ENCODE measurements around the gene ZDHHC19.

Gene ZDHHC19

GRCh38 chr3:196219194-196219969 lies 8.2 kb upstream of the ZDHHC19 start:
- Histone ChIP-seq H3K27me3 (ENCODE audit: control insufficient read depth in 3 of 3, insufficient read depth in 3 of 3, low read depth in 1 of 3, low read length in 3 of 3) (peaks cover 0 to 8% (median 0%) of the 10 kb centered on the region in 3 experiments), H4K8ac (ENCODE audit: low read depth, low read length) (no peak overlapping the region), H3K27ac (replicated peaks; ENCODE audit: low read length) (no peak overlapping the region), H3K9ac (ENCODE audit: low read depth, low read length, poor library complexity) (no peak overlapping the region), H3K4me3 (ENCODE audit: low read length in 2 of 2) (peak overlapping the region in 1 of 2 donors; percentile 33), H2BK120ac (ENCODE audit: low read depth, low read length) (no peak overlapping the region), H3K14ac (ENCODE audit: low read length) (no peak overlapping the region), H4K91ac (ENCODE audit: low read depth, low read length, poor library complexity) (no peak overlapping the region), H3K4me1 (ENCODE audit: control insufficient read depth in 2 of 2, insufficient read depth in 1 of 2, low read depth in 1 of 2, low read length in 2 of 2) (peaks cover 11 to 25% of the 10 kb centered on the region in 2 donors), H3K18ac (ENCODE audit: low read length) (peak overlapping the region; percentile 63), H2AK5ac (ENCODE audit: low read depth, low read length) (no peak overlapping the region), H2BK15ac (ENCODE audit: low read length) (no peak overlapping the region), H3K79me1 (ENCODE audit: low read depth, low read length) (no peaks in the 10 kb centered on the region), H2BK12ac (ENCODE audit: low read length) (no peak overlapping the region), H2AFZ (ENCODE audit: low read length) (peak overlapping the region; percentile 97), H3K4ac (ENCODE audit: low read length) (no peak overlapping the region), H3K4me2 (ENCODE audit: insufficient read depth, low read length, poor library complexity, severe bottlenecking) (no peak overlapping the region), H2BK5ac (ENCODE audit: low read length) (no peak overlapping the region), H3K23ac (ENCODE audit: low read depth, low read length, poor library complexity) (no peak overlapping the region), H3K9me3 (replicated peaks in 1 of 2; ENCODE audit: control insufficient read depth in 2 of 2, insufficient read depth in 1 of 2, low read depth in 1 of 2, low read length in 2 of 2) (no peaks in the 10 kb centered on the region), H3K36me3 (replicated peaks in 1 of 2; ENCODE audit: control insufficient read depth in 2 of 2, insufficient read depth in 2 of 2, low read length in 2 of 2) (no peaks in the 10 kb centered on the region)
- DNase-seq (ENCODE audit: low spot score), result no peak
- no CpG with 5 or more reads among the region's 19 CpGs for WGBS, 2 donors (ENCODE audit: extremely low coverage in 2 of 2, insufficient read length in 2 of 2, insufficient replicate concordance in 1 of 2)

- no peak overlapping the region for H2BK5ac ChIP-seq (ENCODE audit: low read length)
- WGBS, 2 donors (ENCODE audit: extremely low coverage in 2 of 2, insufficient read length in 2 of 2, insufficient replicate concordance in 1 of 2), result no CpG with 5 or more reads among the region's 13 CpGs
- H3K4me3 ChIP-seq (ENCODE audit: low read length in 2 of 2), result no peak overlapping the region
Observed at GRCh38 chr3:196218155-196218712, 7.0 kb upstream of the ZDHHC19 start.

GRCh38 chr3:196217307-196218154 lies 6.3 kb upstream of the ZDHHC19 start:
- Histone ChIP-seq H2BK12ac (ENCODE audit: low read length) (no peak overlapping the region), H3K79me1 (ENCODE audit: low read depth, low read length) (no peaks in the 10 kb centered on the region), H3K18ac (ENCODE audit: low read length) (peak overlapping the region; percentile 25), H3K36me3 (replicated peaks in 1 of 2; ENCODE audit: control insufficient read depth in 2 of 2, insufficient read depth in 2 of 2, low read length in 2 of 2) (no peaks in the 10 kb centered on the region), H3K4ac (ENCODE audit: low read length) (no peak overlapping the region), H3K23ac (ENCODE audit: low read depth, low read length, poor library complexity) (no peak overlapping the region), H2BK120ac (ENCODE audit: low read depth, low read length) (peak overlapping the region; percentile 90), H3K9me3 (replicated peaks in 1 of 2; ENCODE audit: control insufficient read depth in 2 of 2, insufficient read depth in 1 of 2, low read depth in 1 of 2, low read length in 2 of 2) (no peaks in the 10 kb centered on the region), H2BK5ac (ENCODE audit: low read length) (no peak overlapping the region), H3K14ac (ENCODE audit: low read length) (no peak overlapping the region), H3K27me3 (ENCODE audit: control insufficient read depth in 3 of 3, insufficient read depth in 3 of 3, low read depth in 1 of 3, low read length in 3 of 3) (peaks cover 0 to 8% (median 0%) of the 10 kb centered on the region in 3 experiments), H3K4me1 (ENCODE audit: control insufficient read depth in 2 of 2, insufficient read depth in 1 of 2, low read depth in 1 of 2, low read length in 2 of 2) (peaks cover 11 to 25% of the 10 kb centered on the region in 2 donors), H3K9ac (ENCODE audit: low read depth, low read length, poor library complexity) (no peak overlapping the region), H2AK5ac (ENCODE audit: low read depth, low read length) (no peak overlapping the region), H3K27ac (replicated peaks; ENCODE audit: low read length) (no peak overlapping the region), H3K4me3 (ENCODE audit: low read length in 2 of 2) (no peak overlapping the region), H2BK15ac (ENCODE audit: low read length) (no peak overlapping the region), H2AFZ (ENCODE audit: low read length) (no peak overlapping the region), H4K8ac (ENCODE audit: low read depth, low read length) (no peak overlapping the region), H4K91ac (ENCODE audit: low read depth, low read length, poor library complexity) (no peak overlapping the region), H3K4me2 (ENCODE audit: insufficient read depth, low read length, poor library complexity, severe bottlenecking) (no peak overlapping the region)
- no peak for DNase-seq (ENCODE audit: low spot score)
- no CpG with 5 or more reads among the region's 12 CpGs for WGBS, 2 donors (ENCODE audit: extremely low coverage in 2 of 2, insufficient read length in 2 of 2, insufficient replicate concordance in 1 of 2)

More at GRCh38 chr3:196218155-196218712, 7.0 kb upstream of the ZDHHC19 start:
- H3K9ac ChIP-seq (ENCODE audit: low read depth, low read length, poor library complexity), result no peak overlapping the region
- no peaks in the 10 kb centered on the region for H3K9me3 ChIP-seq (replicated peaks in 1 of 2; ENCODE audit: control insufficient read depth in 2 of 2, insufficient read depth in 1 of 2, low read depth in 1 of 2, low read length in 2 of 2)
- H3K79me1 ChIP-seq (ENCODE audit: low read depth, low read length), result no peaks in the 10 kb centered on the region
- no peak for DNase-seq (ENCODE audit: low spot score)
- H4K91ac ChIP-seq (ENCODE audit: low read depth, low read length, poor library complexity), result no peak overlapping the region
- H2BK120ac ChIP-seq (ENCODE audit: low read depth, low read length), result peak overlapping the region; percentile 90
- peaks cover 11 to 25% of the 10 kb centered on the region in 2 donors for H3K4me1 ChIP-seq (ENCODE audit: control insufficient read depth in 2 of 2, insufficient read depth in 1 of 2, low read depth in 1 of 2, low read length in 2 of 2)
- H3K27ac ChIP-seq (replicated peaks; ENCODE audit: low read length), result no peak overlapping the region
- peaks cover 0 to 8% (median 0%) of the 10 kb centered on the region in 3 experiments for H3K27me3 ChIP-seq (ENCODE audit: control insufficient read depth in 3 of 3, insufficient read depth in 3 of 3, low read depth in 1 of 3, low read length in 3 of 3)
- H3K4me2 ChIP-seq (ENCODE audit: insufficient read depth, low read length, poor library complexity, severe bottlenecking), result no peak overlapping the region
- H2BK15ac ChIP-seq (ENCODE audit: low read length), result no peak overlapping the region
- H3K4ac ChIP-seq (ENCODE audit: low read length), result no peak overlapping the region
- no peak overlapping the region for H3K18ac ChIP-seq (ENCODE audit: low read length)
- no peak overlapping the region for H2AFZ ChIP-seq (ENCODE audit: low read length)
- no peak overlapping the region for H2AK5ac ChIP-seq (ENCODE audit: low read depth, low read length)
- no peak overlapping the region for H3K14ac ChIP-seq (ENCODE audit: low read length)
- H3K36me3 ChIP-seq (replicated peaks in 1 of 2; ENCODE audit: control insufficient read depth in 2 of 2, insufficient read depth in 2 of 2, low read length in 2 of 2), result no peaks in the 10 kb centered on the region
- no peak overlapping the region for H2BK12ac ChIP-seq (ENCODE audit: low read length)
- no peak overlapping the region for H3K23ac ChIP-seq (ENCODE audit: low read depth, low read length, poor library complexity)
- no peak overlapping the region for H4K8ac ChIP-seq (ENCODE audit: low read depth, low read length)

All from neuronal stem cell (in vitro differentiated cells).